GM15510 (cell line): ENCODE results near the gene NRSN2.

Experiments
- POLR2A ChIP-seq: IDR thresholded peaks from 3 replicates; pipeline ENCODE4 v1.6.1; 2011; ENCODE audit warnings: borderline replicate concordance; ENCODE audit not compliant: insufficient read length; ENCODE audit errors: extremely low read depth

The NRSN2 gene

DNA sequence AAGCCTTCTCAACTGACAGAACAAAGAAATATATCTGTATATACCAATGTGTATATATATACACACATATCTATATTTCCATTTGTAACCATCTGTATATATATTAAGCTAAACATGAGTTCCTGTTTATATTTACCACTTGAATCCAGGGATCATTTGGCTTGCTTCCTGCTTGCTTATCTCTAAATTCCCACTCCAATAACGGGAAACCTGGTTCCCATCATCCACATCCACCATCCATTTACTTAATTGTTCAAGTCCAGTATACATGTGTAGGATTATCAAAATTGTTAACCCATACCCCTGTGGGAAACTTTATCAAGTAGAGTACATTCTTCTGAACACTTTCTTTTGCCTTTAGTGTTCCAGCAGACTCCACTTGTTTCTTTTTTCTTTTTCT lies 34.0 kb upstream of the NRSN2 start:
- TF ChIP-seq POLR2A: no peak

DNA sequence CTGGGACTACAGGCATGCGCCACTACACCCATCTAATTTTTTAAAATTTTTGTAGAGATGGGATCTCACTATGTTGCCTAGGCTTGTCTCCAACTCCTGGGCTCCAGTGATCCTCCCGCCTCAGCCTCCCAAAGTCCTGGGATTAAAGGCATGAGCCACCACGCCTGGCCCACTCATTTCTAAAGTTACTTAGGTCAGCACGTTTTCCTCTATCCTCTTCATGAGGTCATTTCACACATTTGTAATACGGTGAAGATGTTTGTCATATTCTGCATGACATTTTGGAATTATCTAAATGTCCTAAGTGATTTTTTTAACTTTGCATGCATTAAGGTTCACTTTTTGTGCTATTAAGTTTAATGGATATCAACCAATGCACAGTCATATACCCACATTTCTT lies 33.5 kb upstream of the NRSN2 start:
- TF ChIP-seq POLR2A: no peak

DNA sequence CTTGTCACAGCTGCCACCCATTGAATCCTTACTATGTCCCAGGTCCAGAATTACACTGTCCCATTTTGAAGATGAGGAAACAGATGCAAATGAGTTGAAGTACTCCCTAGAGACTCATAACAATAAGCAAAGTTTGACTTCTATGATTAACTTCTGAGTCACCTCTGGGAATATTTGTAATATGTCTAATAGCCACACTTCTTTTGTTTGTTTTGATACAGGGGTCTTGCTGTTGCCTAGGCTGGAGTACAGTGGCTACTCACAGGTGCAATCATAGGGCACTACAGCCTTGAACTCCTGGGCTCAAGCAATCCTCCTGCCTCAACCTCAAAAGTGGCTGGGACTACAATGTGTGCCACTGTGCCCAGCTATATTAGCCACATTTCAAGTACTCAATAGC lies 33.0 kb upstream of the NRSN2 start:
- TF ChIP-seq POLR2A: no peak

DNA sequence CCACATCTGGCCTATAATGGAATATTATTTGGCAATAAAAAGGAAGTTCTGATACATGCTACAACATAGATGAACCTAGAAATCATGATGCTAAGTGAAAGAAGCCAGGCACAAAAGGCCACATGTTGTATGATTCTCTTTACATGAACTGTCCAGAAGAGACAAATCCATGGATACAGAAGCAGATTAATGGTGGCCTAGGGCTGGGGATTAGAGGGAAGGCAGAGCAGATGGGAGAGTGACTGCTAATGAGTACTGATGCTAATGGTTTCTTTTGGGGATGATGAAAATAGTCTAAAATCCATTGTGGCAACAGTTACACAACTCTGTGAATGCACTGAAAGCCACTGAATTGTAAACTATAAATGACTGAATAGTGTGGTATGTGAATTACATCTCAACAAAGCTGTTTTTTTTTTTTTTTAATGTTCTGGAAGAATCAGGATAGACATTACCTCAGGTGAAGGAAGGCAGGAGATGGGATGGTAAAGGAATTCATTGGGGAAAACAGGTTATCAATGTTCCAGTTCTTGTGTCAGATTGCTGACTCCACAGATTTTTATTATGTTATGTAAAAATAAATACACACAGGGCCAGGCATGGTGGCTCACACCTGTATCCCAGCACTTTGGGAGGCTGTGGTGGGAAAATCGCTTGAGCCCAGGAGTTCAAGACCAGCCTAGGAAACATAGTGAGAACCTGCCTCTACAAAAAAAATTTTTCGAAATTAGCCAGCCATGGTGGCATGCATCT lies 30.4 kb upstream of the NRSN2 start:
- TF ChIP-seq POLR2A: no peak

DNA sequence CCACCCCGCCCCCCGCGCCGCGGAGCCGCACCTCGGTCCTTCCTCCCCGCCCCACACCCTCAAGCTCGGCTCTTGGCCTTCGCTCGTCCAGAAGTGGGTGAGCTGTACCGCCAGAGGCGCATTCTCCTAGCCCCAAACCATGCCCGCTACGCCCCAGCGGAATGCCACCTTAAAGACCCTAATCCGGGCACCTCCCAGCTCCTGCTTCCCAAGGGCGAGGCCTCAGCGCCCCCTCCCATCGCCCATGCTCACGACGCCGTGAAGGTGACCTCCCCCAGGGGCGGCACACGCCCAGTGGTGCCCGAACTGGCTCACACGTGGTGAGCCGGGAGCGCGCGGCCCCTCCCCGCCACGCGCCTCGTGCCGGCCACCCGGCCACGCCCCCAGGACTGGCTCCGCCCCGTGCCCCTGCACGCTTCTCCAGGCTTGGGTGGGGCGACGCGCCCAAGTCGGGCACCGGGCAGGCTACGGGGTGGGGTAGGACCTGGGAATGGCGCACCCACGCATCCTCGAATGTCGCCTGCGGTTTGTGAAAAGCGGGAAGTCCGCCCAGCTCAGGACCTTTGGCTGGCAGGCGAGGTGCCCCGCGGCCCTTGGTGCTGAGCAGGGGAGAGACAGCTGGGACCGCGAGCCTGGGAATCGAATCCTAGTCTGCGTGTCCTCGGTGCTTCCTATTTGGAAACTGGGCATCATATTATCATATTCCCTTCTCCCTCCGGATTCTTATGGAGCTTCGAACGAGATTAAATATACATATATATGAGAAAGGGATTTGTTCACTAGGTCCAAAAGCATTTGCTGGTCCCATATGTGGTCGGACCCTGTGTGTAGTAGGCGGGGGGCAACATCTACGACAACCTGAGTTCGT lies 22.5 kb upstream of the NRSN2 start:
- TF ChIP-seq POLR2A: peak; percentile 64

DNA sequence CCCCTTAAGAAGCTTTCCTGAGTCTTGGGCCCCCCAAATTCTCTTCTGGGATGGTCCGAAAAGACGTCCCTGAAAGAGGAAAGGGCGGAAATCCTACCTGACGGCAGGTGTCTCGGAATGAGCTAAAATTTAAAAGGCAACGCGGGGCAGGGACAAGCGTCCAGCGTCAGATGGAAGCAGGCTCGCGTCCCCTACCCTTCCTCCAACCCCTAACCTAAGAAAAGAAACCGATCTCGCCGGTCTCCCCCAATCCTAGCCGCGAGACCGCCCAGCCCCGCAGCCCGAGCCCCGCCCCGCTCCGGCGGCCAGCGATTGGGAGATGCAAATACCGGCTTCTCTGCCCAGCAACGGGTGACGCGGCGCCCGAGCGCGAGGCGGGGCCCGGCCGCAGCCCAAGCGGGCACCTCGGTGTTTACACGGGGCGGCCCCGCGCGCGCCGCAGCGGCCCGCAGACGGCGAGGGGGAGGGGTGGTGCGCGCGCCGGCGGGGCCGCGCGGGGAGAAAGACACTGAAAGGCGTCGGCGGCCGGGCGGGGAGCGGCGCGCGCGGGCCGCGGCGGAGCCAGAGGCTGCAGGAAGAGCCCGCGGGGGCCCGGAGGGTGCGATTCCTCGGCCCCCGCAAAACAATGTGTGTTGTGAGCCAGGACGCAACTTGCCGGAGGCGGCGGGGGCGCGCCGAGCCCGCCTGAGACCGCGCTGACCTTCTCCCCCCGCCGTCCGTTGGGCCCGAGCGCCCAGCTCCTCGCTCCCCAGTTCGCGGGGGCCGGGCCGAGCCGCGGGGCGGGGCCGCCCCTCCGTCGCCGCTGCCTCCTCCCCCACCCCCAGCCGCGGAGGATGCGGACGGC lies 21.6 kb upstream of the NRSN2 start, which contains the start of gene SOX12:
TSS of gene SOX12 (plus strand) at position 508 of the 844 bp plus-strand sequence. CDS start 373 bp downstream, outside the sequence.
- TF ChIP-seq POLR2A: peak; percentile 71

DNA sequence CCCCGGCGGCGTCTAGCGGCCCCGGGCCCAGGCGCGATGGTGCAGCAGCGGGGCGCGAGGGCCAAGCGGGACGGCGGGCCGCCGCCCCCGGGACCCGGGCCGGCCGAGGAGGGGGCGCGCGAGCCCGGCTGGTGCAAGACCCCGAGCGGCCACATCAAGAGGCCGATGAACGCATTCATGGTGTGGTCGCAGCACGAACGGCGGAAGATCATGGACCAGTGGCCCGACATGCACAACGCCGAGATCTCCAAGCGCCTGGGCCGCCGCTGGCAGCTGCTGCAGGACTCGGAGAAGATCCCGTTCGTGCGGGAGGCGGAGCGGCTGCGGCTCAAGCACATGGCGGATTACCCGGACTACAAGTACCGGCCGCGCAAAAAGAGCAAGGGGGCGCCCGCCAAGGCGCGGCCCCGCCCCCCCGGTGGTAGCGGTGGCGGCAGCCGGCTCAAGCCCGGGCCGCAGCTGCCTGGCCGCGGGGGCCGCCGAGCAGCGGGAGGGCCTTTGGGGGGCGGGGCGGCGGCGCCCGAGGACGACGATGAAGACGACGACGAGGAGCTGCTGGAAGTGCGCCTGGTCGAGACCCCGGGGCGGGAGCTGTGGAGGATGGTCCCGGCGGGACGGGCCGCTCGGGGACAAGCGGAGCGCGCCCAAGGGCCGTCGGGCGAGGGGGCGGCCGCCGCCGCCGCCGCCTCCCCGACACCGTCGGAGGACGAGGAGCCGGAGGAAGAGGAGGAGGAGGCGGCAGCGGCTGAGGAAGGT lies 20.8 kb upstream of the NRSN2 start:
- TF ChIP-seq POLR2A: no peak

DNA sequence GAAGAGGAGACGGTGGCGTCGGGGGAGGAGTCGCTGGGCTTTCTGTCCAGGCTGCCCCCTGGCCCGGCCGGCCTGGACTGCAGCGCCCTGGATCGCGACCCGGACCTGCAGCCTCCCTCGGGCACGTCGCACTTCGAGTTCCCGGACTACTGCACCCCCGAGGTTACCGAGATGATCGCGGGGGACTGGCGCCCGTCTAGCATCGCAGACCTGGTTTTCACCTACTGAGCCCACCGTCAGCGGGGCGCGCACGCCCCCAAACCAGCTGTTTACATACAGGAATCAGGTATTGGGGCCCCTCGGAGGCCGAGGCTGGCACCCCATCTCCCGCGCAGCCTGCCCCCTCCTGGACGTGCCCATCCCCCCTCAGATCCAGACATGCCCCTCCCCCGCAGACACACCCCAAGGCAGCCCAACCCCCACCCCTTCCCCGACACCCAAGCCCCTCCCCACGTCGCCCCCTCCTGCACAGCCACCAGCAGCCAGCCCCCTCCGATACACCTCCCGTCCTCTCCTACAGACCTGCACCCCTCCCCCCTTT lies 20.2 kb upstream of the NRSN2 start:
- TF ChIP-seq POLR2A: no peak

DNA sequence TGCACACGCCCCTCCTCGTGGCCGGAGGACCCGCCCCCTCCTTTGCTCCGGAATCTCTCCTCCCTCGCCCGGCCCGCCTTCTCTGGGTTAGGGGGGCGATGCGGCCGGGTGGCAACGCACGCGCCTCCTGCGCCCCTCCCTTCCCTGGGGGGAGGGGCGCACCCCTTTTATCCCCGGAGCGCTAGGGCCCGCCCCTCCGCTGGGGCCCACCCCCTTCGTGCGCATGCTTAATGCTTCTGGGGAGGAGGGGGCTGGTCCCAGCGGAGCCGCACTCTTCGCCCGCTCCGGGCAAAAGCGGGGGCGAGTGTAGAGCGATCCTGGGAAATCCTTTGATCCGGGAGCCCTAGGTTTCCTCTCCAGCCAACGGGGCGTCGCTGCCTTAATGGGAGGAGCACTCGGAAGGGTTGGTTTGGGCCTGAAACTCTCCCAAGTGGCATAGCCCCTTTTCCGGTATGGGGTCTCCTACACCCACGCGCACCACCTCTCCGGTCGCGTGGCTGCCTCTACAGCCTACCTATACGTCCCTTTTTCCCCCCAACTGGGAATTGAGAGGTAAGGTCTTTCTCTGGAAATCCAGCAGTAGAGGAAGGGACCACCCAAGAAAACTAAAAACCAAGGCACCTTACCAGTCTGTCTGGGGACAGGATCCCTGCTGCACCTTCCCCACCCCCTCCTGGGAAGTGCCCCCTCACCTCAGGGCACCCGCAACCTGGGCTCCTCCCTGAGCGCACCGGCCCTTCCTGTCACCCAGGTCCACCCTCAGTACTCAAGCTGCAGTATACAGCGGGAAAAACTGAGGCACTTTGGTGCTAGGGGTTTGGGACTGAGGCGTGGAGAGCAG lies 19.5 kb upstream of the NRSN2 start:
- TF ChIP-seq POLR2A: peak; percentile 51

DNA sequence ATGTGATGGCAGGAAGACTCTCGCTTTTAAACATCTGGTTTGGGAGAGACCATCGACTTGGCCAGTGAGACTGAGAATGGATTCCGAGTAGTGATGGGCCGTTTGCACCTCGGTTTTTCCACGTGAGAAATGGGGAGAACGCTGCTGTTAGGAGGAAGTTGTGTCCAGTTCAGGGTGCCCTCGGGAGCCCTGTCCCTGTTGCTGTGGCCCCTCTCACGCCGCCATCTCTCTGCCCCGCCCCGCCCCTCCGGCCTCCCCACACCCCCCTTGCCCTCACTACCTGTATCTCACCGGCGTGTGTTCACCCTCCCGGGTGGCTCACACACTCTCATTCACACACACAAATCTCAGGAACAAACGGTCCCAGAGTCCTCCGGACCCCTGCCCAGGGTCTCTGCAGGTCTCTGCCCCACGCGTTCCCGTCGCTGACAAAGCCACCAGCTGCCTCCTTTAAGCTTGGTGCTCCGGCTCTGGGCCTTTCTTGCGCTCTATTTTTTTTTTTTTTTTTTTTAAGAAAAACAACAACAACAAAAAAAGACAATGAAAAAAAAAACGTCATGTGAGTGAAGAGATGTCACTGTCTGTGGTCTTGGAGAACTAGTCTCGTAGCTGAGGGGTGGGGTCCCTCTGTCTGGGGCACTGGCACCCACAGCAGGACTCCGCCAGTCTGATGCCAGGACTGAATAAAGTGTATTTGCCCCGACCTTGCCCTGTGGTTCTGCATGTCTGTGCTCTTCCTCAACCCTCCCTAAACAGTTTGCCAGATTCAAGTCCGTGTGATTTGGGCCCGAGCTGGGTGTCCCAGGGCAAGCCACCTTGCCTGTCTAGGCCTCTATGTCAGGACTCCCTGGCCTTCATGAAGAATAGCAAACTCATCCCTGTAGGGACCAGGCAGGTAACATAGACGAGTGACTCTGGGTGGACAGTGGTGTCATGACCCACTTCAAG lies 18.6 kb upstream of the NRSN2 start:
- no peak for TF ChIP-seq POLR2A

DNA sequence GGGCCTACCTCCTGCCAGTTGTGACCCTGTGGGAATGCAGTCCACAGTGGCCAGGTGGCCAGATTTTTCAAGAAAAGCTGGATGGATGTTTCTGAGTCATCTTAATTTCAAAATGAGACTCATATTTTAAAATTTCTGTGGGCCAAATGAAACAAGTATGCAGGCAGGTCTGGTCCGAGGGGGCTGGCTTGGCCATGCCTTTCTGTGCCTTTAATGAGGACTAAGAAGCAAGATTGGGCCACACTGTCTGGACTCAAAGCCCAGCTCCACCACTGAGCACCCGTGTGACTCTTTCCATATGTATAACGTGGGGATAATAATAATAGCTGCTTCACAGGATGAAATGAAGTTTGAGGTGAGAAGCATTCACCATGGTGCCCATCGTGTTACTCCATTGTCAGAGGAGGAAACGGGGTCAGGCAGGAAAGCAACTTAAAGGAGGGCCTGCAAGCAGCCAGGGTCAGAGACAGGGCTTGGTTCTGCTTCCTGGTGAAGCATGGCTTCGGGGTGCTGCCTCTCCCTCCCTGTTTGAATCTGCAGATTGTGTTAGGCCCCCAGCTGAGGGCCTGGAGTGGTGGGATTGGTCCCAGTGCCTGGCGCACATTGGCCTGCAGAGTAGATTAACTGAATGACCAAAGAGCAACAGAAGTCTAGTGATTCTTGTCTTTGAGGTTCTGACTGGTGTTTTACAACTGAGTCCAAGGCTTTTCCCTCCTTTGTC lies 17.8 kb upstream of the NRSN2 start:
- no peak for TF ChIP-seq POLR2A
